HG03025 (cell line): ENCODE data around the gene MFSD6.
"Not testable (repeated sequence)": the region's sequence is repeated elsewhere in the genome, so short reads cannot be mapped to it uniquely, and the experiment has no call there.

Experiments
- ATAC-seq: cut with Tn5 transposase; IDR thresholded peaks from one replicate; pipeline ENCODE4 v1.9.1; 2021; ENCODE audit warnings: mild to moderate bottlenecking, moderate library complexity; ENCODE audit not compliant: unreplicated experiment, low FRiP score

MFSD6 gene

DNA sequence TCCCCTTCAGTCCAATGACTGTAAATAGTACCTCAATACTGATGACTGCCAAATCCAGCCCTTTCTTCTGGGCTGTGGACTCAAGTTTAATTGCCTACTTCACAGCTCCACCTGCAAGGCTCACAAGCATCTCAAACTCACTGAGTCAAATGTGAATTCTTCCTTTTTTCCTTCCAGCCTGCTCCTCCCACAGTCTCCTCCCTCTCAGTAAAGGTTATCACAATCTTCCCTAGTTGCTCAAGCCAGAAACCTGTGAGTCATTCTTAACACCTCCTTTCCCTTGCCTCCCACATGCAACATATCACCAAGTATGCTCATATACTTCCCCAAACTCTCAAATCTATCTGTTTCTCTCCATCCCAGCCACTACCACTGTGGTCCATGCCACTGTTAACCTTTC is 3.7 kb upstream of the MFSD6 start:
- no peak for ATAC-seq

DNA sequence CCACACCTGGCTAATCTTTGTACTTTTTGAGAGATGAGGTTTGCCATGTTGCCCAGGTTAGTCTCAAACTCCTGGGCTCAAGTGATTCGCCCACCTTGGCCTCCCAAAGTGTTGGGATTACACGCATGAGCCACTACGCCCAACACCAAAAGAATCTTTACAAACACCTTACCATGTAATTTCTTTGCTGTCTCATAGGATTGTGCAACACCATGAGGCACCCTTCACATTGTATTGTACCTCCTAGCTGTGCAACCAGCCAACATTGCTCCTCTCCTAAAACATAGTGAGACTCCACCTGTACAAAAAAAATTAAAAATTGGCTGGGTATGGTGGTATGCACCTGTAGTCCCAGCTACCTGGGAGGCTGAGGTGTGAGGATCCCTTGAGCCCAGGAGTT is 3.1 kb upstream of the MFSD6 start:
- no peak for ATAC-seq

DNA sequence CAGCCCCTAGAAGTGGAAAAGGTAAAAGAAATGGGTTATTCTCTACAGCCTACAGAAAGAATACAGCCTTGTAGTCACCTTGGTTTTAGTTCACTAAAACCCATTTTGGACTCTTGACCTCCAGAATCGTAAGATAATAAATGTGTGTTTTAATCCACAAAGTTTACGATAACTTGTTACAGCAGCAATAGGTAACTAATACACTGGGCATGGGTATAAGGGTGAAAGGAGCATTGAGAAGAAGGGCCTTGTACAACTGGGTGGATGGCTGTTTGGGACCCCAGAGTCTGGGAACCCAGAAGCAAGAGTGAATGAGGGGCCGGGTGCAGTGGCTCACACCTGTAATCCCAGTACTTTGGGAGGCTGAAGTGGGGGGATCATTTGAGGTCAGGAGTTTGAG is 2.2 kb upstream of the MFSD6 start:
- no peak for ATAC-seq

DNA sequence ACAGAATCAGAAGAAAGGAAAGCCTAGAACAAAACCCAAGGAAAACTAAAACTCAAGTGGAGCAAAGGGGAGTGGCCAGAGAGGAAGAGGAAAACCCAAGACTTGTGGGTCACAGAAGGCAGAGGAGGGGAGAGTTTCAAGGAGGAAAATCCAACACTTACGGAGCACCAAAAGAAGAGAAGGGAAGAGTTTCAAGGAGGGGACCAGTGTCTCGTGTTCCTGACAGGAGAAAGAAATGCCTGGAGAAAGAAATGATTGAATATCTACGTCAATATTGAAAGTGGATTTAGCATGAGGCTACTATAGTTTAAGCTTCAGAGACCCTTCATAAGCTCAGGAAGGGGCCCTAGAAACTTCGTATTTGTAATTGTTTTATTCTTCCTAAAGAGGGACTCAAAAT is 1.4 kb upstream of the MFSD6 start:
- no peak for ATAC-seq

DNA sequence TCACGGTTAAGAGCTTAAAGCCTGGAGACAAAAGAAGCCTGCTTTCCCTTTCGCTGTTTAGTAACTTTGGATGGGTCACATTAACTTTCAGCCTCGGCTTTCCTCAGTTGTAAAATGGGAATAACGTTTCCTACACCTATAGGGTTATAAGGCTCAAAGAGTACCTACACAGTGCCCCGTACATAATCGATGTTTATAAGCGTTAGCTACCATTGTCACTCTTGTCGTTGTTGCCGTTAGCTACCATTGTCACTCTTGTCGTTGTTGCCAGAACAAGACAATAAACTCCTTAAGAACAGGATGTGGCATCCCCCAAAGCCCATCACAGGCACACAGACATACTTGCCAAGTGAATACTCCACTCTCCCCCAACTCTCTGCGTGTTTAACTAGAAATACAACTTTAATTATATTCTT is 901 bp upstream of the MFSD6 start:
- ATAC-seq, result no peak

DNA sequence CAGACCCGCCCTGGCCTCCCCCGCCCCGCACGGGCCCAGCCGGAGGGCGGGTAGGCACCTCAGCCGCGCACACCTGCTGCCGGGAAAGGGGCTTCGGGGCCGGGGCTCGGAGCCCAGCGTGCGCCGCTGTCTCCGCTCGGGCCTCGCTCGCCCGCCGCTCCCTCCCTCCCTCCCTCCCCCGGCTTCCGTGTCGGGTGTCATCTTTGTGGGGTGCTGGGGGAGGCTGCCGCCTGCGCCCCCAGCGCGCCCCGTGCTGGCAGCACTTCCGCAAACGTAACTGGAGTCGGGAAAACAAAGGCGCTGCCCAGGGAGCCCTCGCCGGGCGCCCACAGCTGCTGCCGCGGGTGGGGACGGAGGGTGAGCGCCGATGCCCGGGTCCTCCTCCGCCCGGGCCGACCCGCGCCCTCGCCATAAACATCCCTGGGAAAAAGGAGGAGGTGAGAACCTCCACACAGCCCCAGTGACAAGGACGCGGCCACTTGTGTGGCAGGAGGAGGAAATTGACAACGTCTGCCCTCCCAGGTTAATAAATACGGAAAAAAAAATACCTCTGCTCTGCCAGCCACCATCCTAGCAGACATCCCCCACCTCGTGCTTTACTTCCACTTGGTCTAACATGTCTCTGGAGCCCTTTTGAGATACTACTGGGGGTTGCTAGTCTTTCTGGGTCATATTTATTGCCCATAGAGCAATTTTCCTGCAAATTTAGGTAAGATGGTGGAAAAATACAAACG is 550 bp downstream of the MFSD6 start:
- peak; percentile 56 for ATAC-seq

DNA sequence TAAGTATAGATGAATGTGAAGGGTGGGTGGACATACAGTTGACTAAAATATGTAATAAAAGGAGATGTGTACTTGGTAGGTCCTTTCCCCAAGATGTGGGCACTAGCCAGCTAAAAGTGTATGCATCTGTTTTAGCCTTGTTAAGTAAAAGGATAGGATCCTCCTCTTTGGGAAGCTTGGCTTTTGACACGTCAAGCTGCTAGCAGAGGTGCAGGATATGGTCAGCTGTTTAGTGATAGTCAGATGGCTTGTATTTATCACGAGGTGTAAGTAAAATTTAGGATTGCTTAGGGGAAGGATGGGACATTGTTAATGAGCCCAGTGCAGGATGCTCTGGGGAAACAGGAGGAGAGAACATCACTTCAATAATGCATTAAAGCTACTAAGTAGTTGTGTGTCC is 1.5 kb downstream of the MFSD6 start:
- no peak for ATAC-seq

DNA sequence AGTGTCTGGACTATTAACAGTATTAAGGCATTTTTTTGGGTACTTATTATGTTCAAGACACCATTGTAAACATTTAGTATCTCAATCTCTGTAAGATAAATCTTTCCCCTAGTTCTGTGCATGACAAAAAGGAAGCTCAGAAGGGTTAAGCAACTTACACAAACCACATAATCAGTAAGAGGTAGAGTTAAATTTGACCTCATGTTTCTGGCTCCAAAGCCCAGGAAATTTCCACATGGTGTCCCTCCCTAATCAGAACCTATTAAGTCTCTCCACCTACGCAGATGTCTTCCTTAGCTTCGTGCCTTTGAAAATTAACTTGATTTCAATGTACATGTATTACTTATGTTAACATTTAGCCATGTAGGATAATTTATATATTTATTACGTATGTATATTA is 2.0 kb downstream of the MFSD6 start:
- no peak for ATAC-seq

DNA sequence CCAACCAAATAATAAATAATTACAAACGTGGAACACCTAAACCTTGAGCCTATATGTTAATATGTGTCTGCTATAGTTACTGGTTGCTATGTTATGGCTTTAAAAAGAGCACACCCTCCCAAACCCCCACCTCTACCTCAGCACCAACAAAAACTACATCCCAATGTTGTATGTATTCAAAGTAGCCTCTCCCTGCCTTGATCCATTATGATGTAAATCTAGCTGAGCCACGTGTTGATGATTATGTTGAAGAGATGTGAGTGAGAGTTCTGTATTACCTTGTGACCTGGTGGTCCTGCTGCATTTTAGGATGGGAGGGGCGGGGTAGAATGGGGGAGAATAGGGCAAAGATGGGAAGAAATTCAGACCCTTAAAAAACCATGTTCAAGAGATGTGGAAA is 4.8 kb downstream of the MFSD6 start:
- ATAC-seq, result no peak

DNA sequence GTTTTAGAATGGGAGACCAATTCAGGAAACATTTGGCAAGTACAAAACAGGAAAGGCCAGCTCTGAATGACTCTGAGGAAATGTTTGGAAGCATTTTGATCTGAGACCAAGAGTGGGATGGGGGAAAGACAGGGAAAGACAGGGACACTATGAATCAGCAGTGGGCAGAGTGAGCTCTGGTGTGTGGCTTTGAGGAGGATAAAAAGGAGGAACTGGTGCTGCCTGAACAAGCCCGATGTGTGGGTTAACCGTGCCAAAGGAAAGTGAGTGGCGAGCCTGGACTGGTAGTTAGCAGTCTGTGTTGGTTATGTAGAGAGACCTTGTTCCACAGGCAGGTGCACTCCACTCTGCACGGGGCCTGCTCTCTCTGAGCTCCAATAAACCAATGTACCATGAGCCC is 5.3 kb downstream of the MFSD6 start:
- ATAC-seq, result no peak

DNA sequence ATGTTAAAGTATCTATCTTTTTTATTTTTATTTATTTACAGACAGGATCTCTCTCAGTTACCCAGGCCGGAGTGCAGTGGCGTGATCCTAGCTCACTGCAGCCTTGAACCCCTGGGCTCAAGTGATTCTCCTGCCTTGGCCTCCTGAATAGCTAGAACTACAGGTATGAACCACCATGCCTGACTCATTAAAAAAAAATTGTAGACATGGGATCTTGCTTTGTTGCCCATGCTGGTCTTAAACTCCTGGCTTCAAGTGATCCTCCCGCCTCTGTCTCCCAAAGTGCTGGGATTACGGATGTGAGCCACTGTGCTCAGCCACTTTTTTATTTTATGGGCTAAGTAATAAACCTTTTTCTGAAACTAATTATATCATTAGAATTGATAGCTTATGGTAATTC is 7.1 kb downstream of the MFSD6 start:
- ATAC-seq, result no peak

DNA sequence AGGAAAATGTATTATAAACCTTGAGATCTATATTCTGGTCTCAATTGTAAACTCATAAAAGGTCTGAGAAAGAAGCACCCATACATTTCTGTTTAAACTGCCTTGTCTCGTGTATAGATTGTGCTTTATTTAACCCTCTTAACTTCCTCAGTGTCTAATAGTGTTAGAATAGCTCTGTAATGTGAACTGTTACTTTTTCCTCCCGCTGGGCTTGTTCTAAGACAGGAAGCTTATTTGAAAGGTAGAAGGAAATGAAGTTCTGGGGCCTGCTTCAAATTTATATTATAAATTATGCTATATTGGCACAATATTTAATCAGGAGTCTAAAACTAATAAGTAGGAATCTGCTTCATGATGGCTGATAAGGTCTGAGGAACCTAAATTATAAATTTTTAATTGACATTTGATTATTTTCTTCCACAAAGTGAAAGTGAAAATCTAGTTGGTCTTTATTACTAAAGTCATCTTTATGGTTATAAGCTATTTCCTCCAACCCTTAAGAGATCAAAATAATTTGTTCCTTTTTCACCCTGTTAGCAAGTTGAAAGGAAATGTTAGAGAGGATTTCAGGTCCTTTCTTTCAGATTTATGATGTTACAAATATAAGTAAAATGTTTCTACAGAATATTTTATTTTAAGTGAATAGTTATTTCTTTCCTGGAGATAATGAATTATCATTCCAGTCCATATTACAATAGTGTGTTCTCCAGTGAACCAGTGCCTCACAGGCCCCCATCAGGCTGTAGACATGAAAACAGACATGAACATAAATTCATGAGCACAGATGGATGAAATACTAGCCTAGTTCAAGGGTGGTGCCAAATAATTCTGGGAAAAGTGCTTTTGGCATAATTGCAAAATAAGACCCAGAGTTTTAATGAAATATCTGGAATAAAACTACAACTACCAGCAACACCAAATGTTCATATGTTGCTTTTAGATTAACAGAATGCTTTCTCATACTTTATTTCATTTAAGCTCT is 7.9 kb downstream of the MFSD6 start:
- no peak for ATAC-seq

DNA sequence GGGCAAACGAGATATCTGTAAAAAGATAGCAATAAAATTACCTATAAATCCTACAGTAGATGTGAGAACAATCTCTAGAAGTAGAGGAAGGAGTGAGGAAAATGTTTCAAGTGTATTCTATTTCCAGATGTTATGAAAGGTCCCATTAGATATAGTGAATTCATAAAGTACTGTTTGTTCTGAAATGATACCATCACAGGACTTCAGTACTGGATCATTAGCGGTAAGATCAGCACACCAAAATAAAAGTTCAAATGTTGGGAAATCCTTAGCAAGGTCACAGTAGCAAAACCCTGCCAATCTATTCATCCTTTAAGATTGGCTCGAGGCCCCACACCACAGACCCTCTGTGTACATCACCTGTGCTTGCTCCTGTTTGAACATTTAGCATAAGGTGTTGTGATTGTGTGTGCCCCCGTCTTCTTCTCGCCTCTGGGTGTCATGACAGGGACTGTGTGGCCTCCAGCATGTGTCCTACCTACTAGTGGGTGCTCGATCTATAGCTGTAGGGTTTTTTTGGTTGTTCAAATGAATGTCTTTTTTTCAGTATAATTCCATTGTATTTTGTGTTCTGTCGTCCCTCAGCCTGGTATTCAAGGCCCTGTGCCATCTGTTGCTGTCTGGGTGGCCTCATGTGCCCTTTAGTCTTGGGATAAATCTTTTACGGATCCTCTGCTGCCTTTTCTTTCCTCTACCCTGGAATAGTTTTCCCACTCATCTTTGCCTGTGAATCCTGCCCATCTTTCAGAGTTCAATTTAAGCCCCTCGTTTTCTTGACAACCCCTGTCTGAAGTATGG is 9.1 kb downstream of the MFSD6 start:
- no peak for ATAC-seq

DNA sequence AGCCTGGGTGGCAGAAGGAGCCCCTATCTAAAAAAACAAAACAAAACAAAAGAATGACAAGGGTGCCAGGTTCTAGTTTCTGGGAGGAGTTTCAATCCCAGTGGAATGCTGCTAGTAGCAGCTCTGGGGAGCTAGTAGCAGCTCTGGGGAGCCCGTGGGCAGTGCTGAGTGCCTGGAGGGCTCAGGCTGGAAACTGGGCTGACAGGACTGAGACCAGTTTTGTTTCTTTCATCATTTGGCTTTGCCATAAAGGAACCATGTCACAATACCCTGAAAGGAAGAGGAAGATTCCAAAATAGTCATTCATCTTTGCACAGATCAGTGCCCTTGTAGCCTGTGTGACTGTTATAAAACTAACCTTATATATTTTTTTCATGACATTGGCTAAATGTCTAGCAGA is 10.6 kb downstream of the MFSD6 start:
- ATAC-seq, result no peak

DNA sequence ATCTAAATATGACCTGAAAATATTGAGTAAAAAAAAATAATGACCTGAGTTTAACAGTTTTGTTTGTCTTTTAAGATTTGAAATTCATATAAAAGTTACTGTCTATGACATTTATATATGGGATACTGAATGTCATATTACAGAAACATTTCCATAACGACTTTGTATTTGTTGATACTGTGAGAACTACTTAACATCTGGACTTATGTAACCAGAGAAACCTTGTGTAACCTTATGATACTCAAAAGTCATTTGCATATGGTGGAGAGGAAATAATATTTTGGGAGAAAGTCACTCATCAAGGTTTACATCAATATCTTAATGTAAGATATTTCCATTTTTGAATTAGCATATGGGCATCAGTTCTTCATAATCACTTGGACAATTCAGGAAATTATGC is 12.6 kb downstream of the MFSD6 start:
- no peak for ATAC-seq

DNA sequence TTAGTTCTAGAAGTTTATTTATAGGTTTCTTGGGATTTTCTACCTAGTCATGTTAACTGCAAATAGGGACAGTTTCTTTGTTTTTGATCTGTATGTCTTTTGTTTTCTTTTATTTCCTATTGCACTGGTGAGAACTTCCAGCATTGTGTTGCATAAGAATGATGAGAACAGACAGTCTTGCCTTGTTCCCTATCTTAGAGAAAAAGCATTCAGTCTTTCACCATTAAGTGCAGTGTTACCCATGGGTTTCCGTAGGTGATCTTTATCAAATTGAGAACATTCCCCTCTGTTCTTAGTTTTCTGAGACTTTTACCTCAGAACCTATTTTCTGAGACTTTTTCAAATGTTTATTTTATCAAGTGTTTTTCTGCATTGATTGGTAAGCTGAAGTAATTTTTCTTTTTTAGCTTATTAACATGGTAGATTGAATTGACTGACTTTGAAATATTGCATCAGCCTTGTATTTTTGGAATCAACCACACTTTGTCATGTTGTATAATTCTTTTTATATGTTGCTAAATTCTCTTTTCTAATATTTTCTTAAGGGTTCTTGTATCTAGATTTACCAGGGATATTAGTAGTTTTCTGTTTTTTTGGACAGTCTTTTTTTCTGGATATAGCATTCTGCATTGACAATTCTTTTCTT is 17.2 kb downstream of the MFSD6 start:
- ATAC-seq, result no peak

DNA sequence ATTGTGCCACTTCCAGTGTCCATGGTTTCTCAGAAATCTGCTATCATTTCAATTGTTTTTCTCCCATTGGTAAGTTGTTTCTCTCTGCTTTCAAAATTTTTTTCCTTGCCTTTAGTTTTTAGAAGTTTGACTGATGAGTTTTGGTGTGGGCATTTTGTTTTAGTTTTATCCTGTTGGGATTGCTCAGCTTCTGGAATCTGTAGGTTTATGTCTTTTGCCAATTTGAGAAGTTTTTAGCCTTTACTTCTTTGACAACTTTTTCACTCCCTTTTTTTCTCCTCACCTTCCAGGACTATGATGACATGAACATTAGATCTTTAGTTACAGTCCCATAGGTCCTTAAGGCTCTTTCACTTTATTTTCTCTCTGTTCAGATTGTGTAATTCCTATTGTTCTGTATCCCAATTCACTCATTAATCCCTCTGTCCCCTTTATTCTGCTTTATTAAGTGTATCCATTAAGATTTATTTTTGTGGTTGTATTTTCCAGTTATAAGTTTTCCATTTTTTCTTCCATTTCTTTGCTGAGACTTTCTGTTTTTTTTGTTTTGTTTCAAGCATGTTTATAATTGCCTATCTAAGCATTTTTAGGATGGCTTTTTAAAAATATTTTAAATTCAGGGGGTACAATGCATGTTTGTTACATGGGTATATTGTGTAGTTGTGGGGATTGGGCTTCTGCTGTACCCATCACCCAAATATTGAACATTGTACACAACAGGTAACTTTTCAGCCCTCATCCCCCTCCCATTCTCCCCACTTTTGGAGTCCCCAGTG is 17.9 kb downstream of the MFSD6 start:
- ATAC-seq, result no peak

DNA sequence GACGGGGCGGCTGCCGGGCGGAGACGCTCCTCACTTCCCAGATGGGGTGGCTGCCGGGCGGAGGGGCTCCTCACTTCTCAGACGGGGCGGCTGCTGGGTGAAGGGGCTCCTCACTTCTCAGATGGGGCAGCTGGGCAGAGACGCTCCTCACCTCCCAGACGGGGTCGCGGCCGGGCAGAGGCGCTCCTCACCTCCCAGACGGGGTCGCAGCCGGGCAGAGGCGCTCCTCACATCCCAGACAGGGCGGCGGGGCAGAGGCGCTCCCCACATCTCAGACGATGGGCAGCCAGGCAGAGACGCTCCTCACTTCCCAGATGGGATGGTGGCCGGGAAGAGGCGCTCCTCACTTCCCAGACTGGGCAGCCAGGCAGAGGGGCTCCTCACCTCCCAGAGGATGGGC is 22.7 kb downstream of the MFSD6 start:
- ATAC-seq, result not testable (repeated sequence)

DNA sequence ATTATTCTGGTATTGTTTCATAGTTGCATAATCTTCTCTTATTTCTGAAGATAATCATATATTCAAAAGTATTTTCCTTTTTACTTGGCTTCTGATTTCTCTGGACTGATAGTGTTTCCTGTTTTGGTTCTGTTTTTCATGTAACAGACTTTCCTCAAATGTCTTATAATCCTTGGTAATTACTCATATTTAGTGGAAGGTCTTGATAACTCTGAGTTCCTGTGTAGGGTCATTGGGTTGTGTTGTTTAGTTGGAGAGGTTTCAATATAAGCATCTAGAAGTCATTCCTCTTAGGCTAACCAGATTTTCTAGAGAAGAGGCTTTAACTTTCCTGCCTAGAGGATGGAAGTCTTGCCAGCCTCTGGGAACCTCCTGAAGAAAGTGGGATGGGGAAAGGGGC is 23.8 kb downstream of the MFSD6 start:
- no peak for ATAC-seq
